Endodermal cell (in vitro differentiated cells): Measurements from ENCODE around the gene BBS7. TPM values are rescaled to one million over a fixed set of nuclear protein-coding genes. Genes with fewer than 3 reads are reported as not detected.
A peak's percentile ranks its signal among the peaks of the same experiment; 100 is the strongest.

Experiments
- DNase-seq: peaks from one replicate; pipeline ENCODE4 v3.0.0-alpha.2; 2017
- H3K27ac ChIP-seq: 2 replicates; pipeline ENCODE4 v1.5.1; 2013; ENCODE audit warnings: mild to moderate bottlenecking, low read depth, low read length, moderate library complexity
- H3K27me3 ChIP-seq: 2 replicates; pipeline ENCODE4 v1.6.1; 2013; ENCODE audit warnings: mild to moderate bottlenecking, low read length, moderate library complexity; ENCODE audit not compliant: insufficient read depth, control insufficient read depth, poor library complexity, severe bottlenecking
- H3K36me3 ChIP-seq: 2 replicates; pipeline ENCODE4 v1.7.0; 2013; ENCODE audit warnings: mild to moderate bottlenecking, low read length, moderate library complexity; ENCODE audit not compliant: control insufficient read depth, insufficient read depth
- H3K4me1 ChIP-seq: one replicate; pipeline ENCODE4 v1.7.0; 2013; ENCODE audit warnings: low read length; ENCODE audit not compliant: control insufficient read depth, insufficient read depth
- H3K4me3 ChIP-seq: 2 replicates; pipeline ENCODE4 v1.5.1; 2013; ENCODE audit warnings: mild to moderate bottlenecking, low read length, moderate library complexity
- H3K9ac ChIP-seq: 2 replicates; pipeline ENCODE4 v1.6.1; 2013; ENCODE audit warnings: mild to moderate bottlenecking, low read length, moderate library complexity; ENCODE audit not compliant: poor library complexity, severe bottlenecking; ENCODE audit errors: extremely low read depth
- H3K9me3 ChIP-seq: 2 replicates; pipeline ENCODE4 v1.6.1; 2013; ENCODE audit warnings: mild to moderate bottlenecking, low read length, moderate library complexity; ENCODE audit not compliant: control insufficient read depth
- H3K27ac Mint-ChIP-seq: 2 replicates; pipeline ENCODE4 v1.8.0; 2020; ENCODE audit warnings: mixed read lengths
- H3K27me3 Mint-ChIP-seq: 2 replicates; pipeline ENCODE4 v1.8.0; 2021; ENCODE audit warnings: mild to moderate bottlenecking, mixed read lengths; ENCODE audit not compliant: insufficient read depth
- H3K36me3 Mint-ChIP-seq: 2 replicates; pipeline ENCODE4 v1.8.0; 2020; ENCODE audit warnings: low read depth, mixed read lengths
- H3K4me1 Mint-ChIP-seq: 2 replicates; pipeline ENCODE4 v1.8.0; 2020; ENCODE audit warnings: mixed read lengths
- H3K4me3 Mint-ChIP-seq: 2 replicates; pipeline ENCODE4 v1.8.0; 2020; ENCODE audit warnings: mild to moderate bottlenecking, moderate library complexity, mixed read lengths
- H3K9me3 Mint-ChIP-seq: 2 replicates; pipeline ENCODE4 v1.8.0; 2020; ENCODE audit warnings: mild to moderate bottlenecking, mixed read lengths
- CTCF ChIP-seq: fragments of 200-600 bp; sonication (generic); conservative IDR thresholded peaks from 2 replicates; pipeline ENCODE4 v1.5.0; 2021; ENCODE audit warnings: antibody characterized with exemption, mild to moderate bottlenecking
- WGBS, 2 experiments: methylation state at CpG; one replicate each; pipeline versions ENCODE4 v1.1.5 to v1.1.7; 2013; ENCODE audit warnings: missing lambda C conversion rate in 2 of 2, mixed read lengths in 1 of 2; ENCODE audit not compliant: insufficient coverage in 1 of 2, insufficient read length in 1 of 2; 5-methylcytosine and 5-hydroxymethylcytosine counted together
- total RNA-seq, 2 donors: library from RNA; stranded (reverse); fragmentation: NEBNext Ultra II Directional in 1 of 2; extraction: Animal tissue kit (Norgen Biotek cat#: 25700) in 1 of 2; gene quantifications; 2 replicates in 1 of 2; 3 replicates in 1 of 2; pipeline ENCODE4 v1.2.1, GENCODE V29; 2021

The BBS7 gene
- total RNA-seq, 2 donors from 2014 or later: 25.0 to 31.7 TPM

DNA sequence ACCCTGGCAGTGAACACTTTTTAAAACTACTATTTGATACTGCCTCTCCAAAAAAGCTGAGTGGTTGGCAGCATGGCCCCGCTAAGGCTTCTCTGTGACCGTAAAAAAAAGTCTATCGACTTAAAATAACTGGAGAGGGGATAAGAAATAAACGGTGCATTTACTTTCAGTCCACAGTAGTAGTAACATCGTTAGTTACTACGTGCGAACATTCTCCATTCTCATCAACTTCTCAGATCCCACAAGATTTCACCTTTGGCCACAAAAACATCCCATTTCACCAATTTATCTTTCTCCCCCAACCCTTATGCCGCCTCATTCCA lies 69.7 kb downstream of the BBS7 start:
- Mint-ChIP-seq H3K27ac (peak overlapping the region; percentile 98), H3K36me3 (peaks cover 23% of the 10 kb centered on the region), H3K9me3 (no peaks in the 10 kb centered on the region), H3K4me1 (peaks cover 8% of the 10 kb centered on the region), H3K27me3 (peaks cover 4% of the 10 kb centered on the region), H3K4me3 (peak overlapping the region; percentile 86)
- Histone ChIP-seq H3K9me3 (no peaks in the 10 kb centered on the region), H3K9ac (peak overlapping the region; percentile 89), H3K27me3 (no peaks in the 10 kb centered on the region), H3K4me3 (peak overlapping the region; percentile 93), H3K27ac (peak overlapping the region; percentile 42), H3K36me3 (peaks cover 31% of the 10 kb centered on the region), H3K4me1 (no peaks in the 10 kb centered on the region)
- DNase-seq: no peak
- 73 to 92% methylated on average over 5 to 8 of the region's 8 CpGs for WGBS, 2 experiments
- TF ChIP-seq CTCF: no peak

DNA sequence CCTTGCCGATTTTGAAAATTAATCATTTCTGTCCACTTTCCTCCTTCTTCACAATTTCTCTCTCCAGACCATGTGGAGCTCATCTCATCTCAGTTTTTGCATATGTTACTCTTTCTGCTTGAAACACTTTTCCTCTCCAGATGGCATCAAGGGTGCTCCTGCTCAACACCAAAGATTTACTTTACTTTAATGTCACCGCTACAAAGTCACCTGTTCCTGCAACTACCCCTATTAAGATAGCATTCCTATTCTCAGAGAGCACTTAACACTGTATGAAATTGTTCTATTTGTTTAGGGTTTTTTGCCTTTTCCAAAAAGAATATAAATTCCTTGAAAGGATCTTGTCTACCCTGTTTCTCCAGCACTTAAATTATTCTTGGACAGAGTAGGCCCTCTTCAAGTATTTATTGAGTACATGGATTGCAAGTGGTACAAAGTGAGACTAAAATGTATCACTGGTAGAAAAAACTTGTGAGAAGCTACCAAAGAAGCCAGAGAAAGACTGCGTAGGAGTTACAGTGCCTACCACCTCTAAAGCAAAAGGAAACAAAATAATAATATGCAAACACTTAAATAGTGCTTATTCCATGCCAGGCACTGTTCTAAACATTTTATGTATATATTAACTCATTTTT lies 70.3 kb downstream of the BBS7 start:
- Histone ChIP-seq H3K9me3 (no peaks in the 10 kb centered on the region), H3K27ac (no peak overlapping the region), H3K27me3 (no peaks in the 10 kb centered on the region), H3K9ac (no peak overlapping the region), H3K36me3 (peaks cover 25% of the 10 kb centered on the region), H3K4me1 (no peaks in the 10 kb centered on the region), H3K4me3 (peak overlapping the region; percentile 93)
- 98 to 100% methylated on average over 1 to 3 of the region's 3 CpGs for WGBS, 2 experiments
- Mint-ChIP-seq H3K4me1 (peaks cover 9% of the 10 kb centered on the region), H3K27me3 (peaks cover 7% of the 10 kb centered on the region), H3K36me3 (peaks cover 17% of the 10 kb centered on the region), H3K27ac (no peak overlapping the region), H3K9me3 (no peaks in the 10 kb centered on the region), H3K4me3 (no peak overlapping the region)
- TF ChIP-seq CTCF: no peak
- DNase-seq: no peak

GRCh38 chr4:121799208-121799823 lies 71.0 kb downstream of the BBS7 start:
- Histone ChIP-seq H3K36me3 (peaks cover 18% of the 10 kb centered on the region), H3K9ac (no peak overlapping the region), H3K4me3 (no peak overlapping the region), H3K27ac (no peak overlapping the region), H3K4me1 (no peaks in the 10 kb centered on the region), H3K27me3 (no peaks in the 10 kb centered on the region), H3K9me3 (no peaks in the 10 kb centered on the region)
- 91 to 95% methylated on average over 2 of the region's 2 CpGs for WGBS, 2 experiments
- Mint-ChIP-seq H3K36me3 (peaks cover 11% of the 10 kb centered on the region), H3K4me1 (peaks cover 15% of the 10 kb centered on the region), H3K4me3 (no peak overlapping the region), H3K27ac (no peak overlapping the region), H3K9me3 (no peaks in the 10 kb centered on the region), H3K27me3 (peaks cover 11% of the 10 kb centered on the region)
- no peak for TF ChIP-seq CTCF
- DNase-seq: no peak
